ENCODE results near the gene GNG7. TPM values are rescaled to one million over a fixed set of nuclear protein-coding genes. Genes with fewer than 3 reads are reported as not detected.
"Not testable (repeated sequence)": the region's sequence is repeated elsewhere in the genome, so short reads cannot be mapped to it uniquely, and the experiment has no call there.

Gene GNG7
- total RNA-seq, 1 donor, result 0.72 TPM

DNA sequence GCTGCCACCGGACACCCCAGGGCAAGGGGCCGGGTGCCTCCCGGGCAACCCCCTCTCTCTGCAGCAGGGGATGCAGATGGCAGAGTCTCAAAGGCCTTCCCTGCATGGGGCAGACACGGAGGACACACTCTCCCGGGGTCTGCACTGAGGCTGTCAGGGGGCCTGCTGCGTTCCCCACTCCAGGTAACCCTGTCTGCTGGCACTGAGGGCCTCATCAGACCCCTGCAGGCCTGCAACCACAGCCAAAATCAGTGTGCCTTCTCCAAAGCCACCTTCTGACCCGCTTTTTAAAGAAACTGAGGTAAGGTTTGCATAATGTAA is 93.9 kb downstream of the GNG7 start:
- H3K36me3 ChIP-seq (ENCODE audit: insufficient read depth, low read length), result no peaks in the 10 kb centered on the region
- H3K4me1 ChIP-seq (ENCODE audit: insufficient read depth, low read length), result peaks cover under 1% of the 10 kb centered on the region
- no peak overlapping the region for H3K4me2 ChIP-seq (ENCODE audit: insufficient read depth, low read length)
- no peaks in the 10 kb centered on the region for H3K27me3 ChIP-seq (ENCODE audit: insufficient read depth, low read length)
- no peak overlapping the region for H3K27ac ChIP-seq (ENCODE audit: low read depth, low read length)
- no peak overlapping the region for H3K4me3 ChIP-seq (ENCODE audit: insufficient read depth, low read length)
- no peaks in the 10 kb centered on the region for H4K20me1 ChIP-seq (ENCODE audit: insufficient read depth, low read length)
- no peaks in the 10 kb centered on the region for H3K9me3 ChIP-seq (ENCODE audit: low read depth, low read length)
- DNase-seq (ENCODE audit: insufficient read length, low spot score, missing footprints), result no peak
- TF ChIP-seq, protein P1, sequence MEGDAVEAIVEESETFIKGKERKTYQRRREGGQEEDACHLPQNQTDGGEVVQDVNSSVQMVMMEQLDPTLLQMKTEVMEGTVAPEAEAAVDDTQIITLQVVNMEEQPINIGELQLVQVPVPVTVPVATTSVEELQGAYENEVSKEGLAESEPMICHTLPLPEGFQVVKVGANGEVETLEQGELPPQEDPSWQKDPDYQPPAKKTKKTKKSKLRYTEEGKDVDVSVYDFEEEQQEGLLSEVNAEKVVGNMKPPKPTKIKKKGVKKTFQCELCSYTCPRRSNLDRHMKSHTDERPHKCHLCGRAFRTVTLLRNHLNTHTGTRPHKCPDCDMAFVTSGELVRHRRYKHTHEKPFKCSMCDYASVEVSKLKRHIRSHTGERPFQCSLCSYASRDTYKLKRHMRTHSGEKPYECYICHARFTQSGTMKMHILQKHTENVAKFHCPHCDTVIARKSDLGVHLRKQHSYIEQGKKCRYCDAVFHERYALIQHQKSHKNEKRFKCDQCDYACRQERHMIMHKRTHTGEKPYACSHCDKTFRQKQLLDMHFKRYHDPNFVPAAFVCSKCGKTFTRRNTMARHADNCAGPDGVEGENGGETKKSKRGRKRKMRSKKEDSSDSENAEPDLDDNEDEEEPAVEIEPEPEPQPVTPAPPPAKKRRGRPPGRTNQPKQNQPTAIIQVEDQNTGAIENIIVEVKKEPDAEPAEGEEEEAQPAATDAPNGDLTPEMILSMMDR (IDR thresholded peaks at IDR 0.05; ENCODE audit: extremely low read depth, low read depth, low read length), result no peak
- no peaks in the 10 kb centered on the region for H3K79me2 ChIP-seq (ENCODE audit: insufficient read depth, low read length)
- no peak overlapping the region for H2AFZ ChIP-seq (ENCODE audit: low read length)

DNA sequence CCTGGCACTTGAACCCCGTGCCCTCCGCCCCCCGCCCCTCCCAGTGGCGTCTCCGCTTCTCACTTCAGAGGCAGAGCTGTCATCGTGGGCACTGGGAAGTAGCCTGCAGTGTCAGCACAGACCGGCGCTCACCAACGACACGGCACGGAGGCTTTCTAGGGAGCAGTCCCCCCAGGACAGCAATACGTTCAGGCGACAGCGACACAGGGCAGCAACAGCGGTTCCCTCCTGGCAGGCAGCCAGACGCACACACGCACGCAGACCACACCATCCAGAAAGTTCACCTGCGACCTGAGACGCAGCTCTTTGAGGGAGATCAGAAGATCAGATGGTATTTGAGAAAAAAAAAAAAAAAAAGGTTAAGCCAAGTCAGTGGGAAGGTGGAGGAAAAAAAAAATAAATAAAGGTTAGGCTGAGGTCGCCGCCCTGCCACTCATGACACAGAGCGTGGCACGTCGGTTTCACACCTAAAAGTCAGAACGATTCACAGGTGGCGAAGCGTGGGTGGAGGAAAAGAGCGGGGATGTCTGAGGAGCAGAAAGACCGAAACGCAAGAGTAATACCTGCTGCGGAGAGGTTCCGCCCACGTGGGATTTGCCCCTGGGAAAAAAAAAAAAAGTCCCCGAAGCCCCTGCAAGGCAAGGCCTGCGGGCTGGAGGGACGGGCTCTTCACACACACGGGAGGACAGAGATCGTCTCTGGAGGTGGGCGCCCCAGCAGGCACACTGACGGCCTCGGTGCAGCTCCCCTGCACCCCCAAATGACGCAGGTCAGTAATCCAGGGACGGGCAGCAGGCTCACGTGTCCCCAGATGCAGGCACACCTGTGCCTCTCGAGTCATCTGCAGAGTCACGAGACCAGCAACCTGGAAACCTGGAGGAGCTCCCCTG is 94.5 kb downstream of the GNG7 start:
- H3K4me2 ChIP-seq (ENCODE audit: insufficient read depth, low read length), result no peak overlapping the region
- TF ChIP-seq, protein P1 (IDR thresholded peaks at IDR 0.05; ENCODE audit: extremely low read depth, low read depth, low read length), result no peak
- no peaks in the 10 kb centered on the region for H4K20me1 ChIP-seq (ENCODE audit: insufficient read depth, low read length)
- no peaks in the 10 kb centered on the region for H3K36me3 ChIP-seq (ENCODE audit: insufficient read depth, low read length)
- H3K4me1 ChIP-seq (ENCODE audit: insufficient read depth, low read length), result peaks cover 4% of the 10 kb centered on the region
- no peak overlapping the region for H2AFZ ChIP-seq (ENCODE audit: low read length)
- no peaks in the 10 kb centered on the region for H3K27me3 ChIP-seq (ENCODE audit: insufficient read depth, low read length)
- DNase-seq (ENCODE audit: insufficient read length, low spot score, missing footprints), result no peak
- H3K27ac ChIP-seq (ENCODE audit: low read depth, low read length), result no peak overlapping the region
- H3K4me3 ChIP-seq (ENCODE audit: insufficient read depth, low read length), result no peak overlapping the region
- H3K9me3 ChIP-seq (ENCODE audit: low read depth, low read length), result no peaks in the 10 kb centered on the region
- H3K79me2 ChIP-seq (ENCODE audit: insufficient read depth, low read length), result no peaks in the 10 kb centered on the region

DNA sequence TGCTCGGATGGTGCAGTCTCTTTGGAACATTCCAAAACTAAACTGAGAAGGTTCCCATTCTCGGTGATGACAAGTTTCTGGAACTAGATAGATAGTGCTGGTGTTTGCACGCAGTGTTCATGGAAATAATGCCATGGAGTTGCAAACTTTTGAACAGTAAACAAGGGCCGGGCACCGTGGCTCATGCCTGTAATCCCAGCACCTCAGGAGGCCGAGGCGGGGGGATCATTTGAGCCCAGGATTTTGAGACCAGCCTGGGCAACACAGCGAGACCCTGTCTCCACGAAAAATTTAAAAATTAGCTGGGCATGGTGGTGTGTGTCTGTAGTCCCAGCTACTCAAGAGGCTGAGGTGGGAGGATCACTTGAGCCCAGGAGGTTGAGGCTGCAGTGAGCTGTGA is 95.7 kb downstream of the GNG7 start:
- not testable (repeated sequence) for H3K4me3 ChIP-seq (ENCODE audit: insufficient read depth, low read length); H2AFZ ChIP-seq (ENCODE audit: low read length); H3K9me3 ChIP-seq (ENCODE audit: low read depth, low read length); H3K79me2 ChIP-seq (ENCODE audit: insufficient read depth, low read length); H3K27ac ChIP-seq (ENCODE audit: low read depth, low read length); H4K20me1 ChIP-seq (ENCODE audit: insufficient read depth, low read length); DNase-seq (ENCODE audit: insufficient read length, low spot score, missing footprints); H3K4me2 ChIP-seq (ENCODE audit: insufficient read depth, low read length); H3K36me3 ChIP-seq (ENCODE audit: insufficient read depth, low read length); H3K4me1 ChIP-seq (ENCODE audit: insufficient read depth, low read length); H3K27me3 ChIP-seq (ENCODE audit: insufficient read depth, low read length)

DNA sequence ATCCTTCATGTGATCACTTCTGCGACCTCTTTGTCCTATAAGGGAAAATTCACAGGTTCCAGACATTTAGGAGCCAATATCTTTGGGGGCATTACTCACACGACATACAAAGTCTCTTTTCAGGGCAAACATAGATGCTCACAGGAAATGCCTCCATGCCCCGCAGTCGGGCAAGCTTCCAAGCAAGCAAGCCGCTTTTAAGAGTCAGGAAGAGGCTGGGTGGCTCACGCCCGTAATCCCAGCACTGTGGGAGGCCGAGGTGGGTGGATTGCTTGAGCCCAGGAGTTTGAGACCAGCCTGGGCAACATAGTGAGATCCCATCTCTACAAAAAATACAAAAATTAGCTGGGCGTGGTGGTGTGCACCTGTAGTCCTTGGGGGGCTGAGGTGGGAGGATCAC is 96.6 kb downstream of the GNG7 start:
- not testable (repeated sequence) for H3K36me3 ChIP-seq (ENCODE audit: insufficient read depth, low read length); H3K9me3 ChIP-seq (ENCODE audit: low read depth, low read length); H3K4me3 ChIP-seq (ENCODE audit: insufficient read depth, low read length); H3K79me2 ChIP-seq (ENCODE audit: insufficient read depth, low read length); DNase-seq (ENCODE audit: insufficient read length, low spot score, missing footprints); H3K27me3 ChIP-seq (ENCODE audit: insufficient read depth, low read length); H2AFZ ChIP-seq (ENCODE audit: low read length); H3K4me2 ChIP-seq (ENCODE audit: insufficient read depth, low read length); H4K20me1 ChIP-seq (ENCODE audit: insufficient read depth, low read length); H3K27ac ChIP-seq (ENCODE audit: low read depth, low read length); H3K4me1 ChIP-seq (ENCODE audit: insufficient read depth, low read length)

DNA sequence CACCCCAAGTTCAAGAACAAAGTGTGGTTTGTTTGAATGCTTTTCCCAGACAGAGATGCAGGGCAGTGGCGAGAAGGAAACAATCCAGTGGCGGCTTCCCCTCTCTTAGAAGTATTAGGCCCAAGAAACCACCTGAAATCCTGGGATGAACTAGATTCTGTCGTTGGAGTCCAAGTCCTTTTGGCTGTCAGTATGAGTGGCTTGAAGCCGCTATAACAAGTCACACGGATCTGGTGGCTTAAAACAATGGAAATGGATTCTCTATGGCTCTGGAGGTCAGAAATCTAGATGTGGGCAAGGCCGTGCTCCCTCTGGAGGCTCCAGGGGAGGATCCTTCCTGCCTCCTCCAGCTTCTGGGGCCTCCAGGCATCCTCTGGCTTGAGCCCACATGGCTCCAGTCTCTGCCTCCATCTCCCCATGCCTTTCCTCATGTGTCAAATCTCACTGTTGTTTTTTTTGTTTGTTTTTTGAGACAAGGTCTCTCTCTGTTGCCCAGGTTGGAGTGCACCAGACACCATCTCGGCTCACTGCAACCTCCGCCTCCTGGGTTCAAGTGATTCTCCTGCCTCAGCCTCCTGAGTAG is 97.7 kb downstream of the GNG7 start:
- Histone ChIP-seq H3K79me2 (ENCODE audit: insufficient read depth, low read length) (no peaks in the 10 kb centered on the region), H3K27ac (ENCODE audit: low read depth, low read length) (no peak overlapping the region), H3K4me3 (ENCODE audit: insufficient read depth, low read length) (no peak overlapping the region), H3K9me3 (ENCODE audit: low read depth, low read length) (no peaks in the 10 kb centered on the region), H3K4me1 (ENCODE audit: insufficient read depth, low read length) (peaks cover 7% of the 10 kb centered on the region), H3K36me3 (ENCODE audit: insufficient read depth, low read length) (no peaks in the 10 kb centered on the region), H3K27me3 (ENCODE audit: insufficient read depth, low read length) (no peaks in the 10 kb centered on the region), H4K20me1 (ENCODE audit: insufficient read depth, low read length) (no peaks in the 10 kb centered on the region), H2AFZ (ENCODE audit: low read length) (no peak overlapping the region), H3K4me2 (ENCODE audit: insufficient read depth, low read length) (no peak overlapping the region)
- DNase-seq (ENCODE audit: insufficient read length, low spot score, missing footprints), result no peak
- TF ChIP-seq, protein P1 (IDR thresholded peaks at IDR 0.05; ENCODE audit: extremely low read depth, low read depth, low read length), result no peak

Data from osteoblast (primary cell).